Right cardiac atrium (tissue), 5 donors: ENCODE measurements around the gene GLB1L2. TPM values are rescaled to one million over a fixed set of nuclear protein-coding genes. Genes with fewer than 3 reads are reported as not detected.
A peak's percentile ranks its signal among the peaks of the same experiment; 100 is the strongest.

Experiments used
- ATAC-seq, 2 donors: fragments of 200-7000 bp; cut with Tn5 transposase; one replicate each; pipeline versions ENCODE4 v1.8.0 to v1.9.1; 2020; ENCODE audit warnings: moderate library complexity in 2 of 2, mild to moderate bottlenecking in 1 of 2
- DNase-seq, 3 donors: peaks; one replicate each; pipeline ENCODE4 v3.0.0-alpha.2; 2020
- H3K27ac ChIP-seq: one replicate; pipeline ENCODE4 v1.5.1; 2013; ENCODE audit warnings: mild to moderate bottlenecking, low read length, control low read depth, moderate library complexity
- H3K27me3 ChIP-seq: one replicate; pipeline ENCODE4 v1.6.1; 2013; ENCODE audit not compliant: control insufficient read depth, insufficient read depth
- H3K4me1 ChIP-seq: one replicate; pipeline ENCODE4 v1.6.1; 2013; ENCODE audit warnings: low read length; ENCODE audit not compliant: control insufficient read depth, insufficient read depth
- H3K4me3 ChIP-seq: one replicate; pipeline ENCODE4 v1.5.1; 2013; ENCODE audit warnings: low read length, control low read depth
- H3K9me3 ChIP-seq: one replicate; pipeline ENCODE4 v1.6.1; 2013; ENCODE audit warnings: low read length; ENCODE audit not compliant: control insufficient read depth
- WGBS: extraction: QIAGEN DNeasy Blood & Tissue Kit; methylation state at CpG from one replicate; pipeline ENCODE4 v1.1.7; 2013; 5-methylcytosine and 5-hydroxymethylcytosine counted together
- intact Hi-C, 4 donors: fragments of 100-400 bp; cut with DNase I; formaldehyde crosslinking; loops; one replicate each; pipeline versions ENCODE4 v1.11.0 to v1.14.0; 2022 to 2023
- polyA plus RNA-seq: library from polyadenylated mRNA; stranded (reverse); fragments of 200-250 nt; gene quantifications from one replicate; pipeline ENCODE4 v1.2.3, GENCODE V29; 2013
- total RNA-seq, 4 donors: library from RNA; stranded (reverse); fragmentation: NEBNext Ultra II Directional; extraction: Animal tissue kit (Norgen Biotek cat#: 25700); gene quantifications; one replicate each; pipeline ENCODE4 v1.2.1, GENCODE V29; 2021
- donor health status: healthy with polysubstance abuse.
- donor health status: DM: no; HTN: yes; CAD: no.
- donor health status: DM: no; HTN: no; CAD: no.
- donor health status: DM: no; HTN: yes; CAD: no; lungs with severe emphysema.
- donor health status: DM: yes; HTN: yes; CAD: no.

The GLB1L2 gene
- total and polyA plus RNA-seq, 5 donors, result 0.61 to 1.6 (median 0.97) TPM

- WGBS, result 73% methylated on average over 19 of the region's 19 CpGs
Measured at GRCh38 chr11:134401825-134402809, 70.3 kb downstream of the GLB1L2 start.

DNA sequence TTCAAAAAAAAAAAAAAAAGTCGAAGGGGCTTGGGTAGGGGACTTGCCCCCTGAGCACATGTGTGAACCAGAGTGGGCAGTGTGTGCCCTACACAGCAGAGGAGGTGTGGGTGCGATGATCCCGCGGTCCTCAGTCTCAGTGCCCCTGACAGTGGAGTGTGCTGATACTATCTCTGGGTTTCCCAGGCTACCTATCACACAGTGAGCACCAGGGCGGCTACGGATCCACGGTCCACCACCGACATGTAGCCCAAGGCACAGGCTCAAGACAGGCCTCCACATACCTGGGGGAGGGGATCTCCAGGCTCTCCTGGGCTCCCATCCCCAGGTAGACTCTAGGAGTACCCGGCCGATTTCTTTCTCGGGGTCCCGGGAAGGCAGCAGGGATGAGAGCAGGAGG, 71.1 kb downstream of the GLB1L2 start:
- Histone ChIP-seq H3K4me3 (no peak overlapping the region), H3K27ac (no peak overlapping the region), H3K4me1 (no peaks in the 10 kb centered on the region), H3K9me3 (no peaks in the 10 kb centered on the region), H3K27me3 (no peaks in the 10 kb centered on the region)
- DNase-seq (no peak), ATAC-seq (no peak)
- WGBS, result 87% methylated on average over 12 of the region's 12 CpGs
- intact Hi-C loops, result no loop called here

More at GRCh38 chr11:134401825-134402809, 70.3 kb downstream of the GLB1L2 start:
- ATAC-seq (no peak), DNase-seq (no peak)
- intact Hi-C loops, result no loop called here
- H3K4me3 ChIP-seq, result no peak overlapping the region
- no peaks in the 10 kb centered on the region for H3K9me3 ChIP-seq
- no peaks in the 10 kb centered on the region for H3K4me1 ChIP-seq
- no peaks in the 10 kb centered on the region for H3K27me3 ChIP-seq
- no peak overlapping the region for H3K27ac ChIP-seq

- intact Hi-C loops, result no loop called here
- DNase-seq, result no peak
- H3K4me3 ChIP-seq, result no peak overlapping the region
- H3K4me1 ChIP-seq, result no peaks in the 10 kb centered on the region
- no peak overlapping the region for H3K27ac ChIP-seq
- H3K27me3 ChIP-seq, result no peaks in the 10 kb centered on the region
- WGBS, result 87% methylated on average over 30 of the region's 30 CpGs
- no peaks in the 10 kb centered on the region for H3K9me3 ChIP-seq
- no peak for ATAC-seq
Measured at GRCh38 chr11:134404575-134405341, 73.0 kb downstream of the GLB1L2 start.

DNA sequence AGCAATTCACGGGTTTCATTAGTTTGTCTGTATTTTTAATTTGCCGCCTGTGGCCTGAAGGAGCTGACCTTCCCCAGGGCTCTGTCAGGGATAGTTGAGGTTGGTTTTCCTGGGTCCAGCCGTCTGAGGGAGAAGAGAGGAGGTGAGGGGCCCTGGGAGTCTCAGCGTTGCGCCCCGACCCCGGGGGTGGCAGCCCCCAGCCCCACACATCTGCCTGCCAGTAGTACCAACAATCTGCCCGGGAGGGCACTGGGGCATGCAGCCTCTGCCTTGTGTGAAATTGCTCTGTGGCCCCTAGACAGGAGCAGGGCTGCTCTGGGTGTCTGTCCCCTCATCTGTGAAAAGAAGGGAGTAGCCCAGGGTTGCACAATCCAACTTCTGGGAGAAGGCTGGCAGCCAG, 73.6 kb downstream of the GLB1L2 start:
- no peaks in the 10 kb centered on the region for H3K27me3 ChIP-seq
- intact Hi-C loops, result no loop called here
- H3K27ac ChIP-seq, result no peak overlapping the region
- H3K4me1 ChIP-seq, result no peaks in the 10 kb centered on the region
- 80% methylated on average over 8 of the region's 8 CpGs for WGBS
- ATAC-seq (no peak), DNase-seq (peak in 1 of 3 donors; percentile 27)
- H3K9me3 ChIP-seq, result no peaks in the 10 kb centered on the region
- no peak overlapping the region for H3K4me3 ChIP-seq

GRCh38 chr11:134405841-134406240, 74.1 kb downstream of the GLB1L2 start:
- H3K9me3 ChIP-seq, result no peaks in the 10 kb centered on the region
- no peaks in the 10 kb centered on the region for H3K27me3 ChIP-seq
- 85% methylated on average over 9 of the region's 9 CpGs for WGBS
- H3K4me3 ChIP-seq, result no peak overlapping the region
- DNase-seq (no peak), ATAC-seq (no peak)
- intact Hi-C loops, result no loop called here
- H3K4me1 ChIP-seq, result no peaks in the 10 kb centered on the region
- no peak overlapping the region for H3K27ac ChIP-seq

- 81% methylated on average over 11 of the region's 11 CpGs for WGBS
- Histone ChIP-seq H3K9me3 (no peaks in the 10 kb centered on the region), H3K4me3 (no peak overlapping the region), H3K27me3 (no peaks in the 10 kb centered on the region), H3K27ac (no peak overlapping the region), H3K4me1 (no peaks in the 10 kb centered on the region)
- intact Hi-C loops, result no loop called here
- DNase-seq (no peak), ATAC-seq (no peak)
Measured at GRCh38 chr11:134406264-134407185, 74.7 kb downstream of the GLB1L2 start.

GRCh38 chr11:134407321-134407828, 75.6 kb downstream of the GLB1L2 start:
- H3K27me3 ChIP-seq, result no peaks in the 10 kb centered on the region
- no peak overlapping the region for H3K27ac ChIP-seq
- ATAC-seq (no peak), DNase-seq (no peak)
- H3K4me3 ChIP-seq, result no peak overlapping the region
- no peaks in the 10 kb centered on the region for H3K4me1 ChIP-seq
- intact Hi-C loops, result no loop called here
- no peaks in the 10 kb centered on the region for H3K9me3 ChIP-seq
- WGBS, result 61% methylated on average over 12 of the region's 12 CpGs

DNA sequence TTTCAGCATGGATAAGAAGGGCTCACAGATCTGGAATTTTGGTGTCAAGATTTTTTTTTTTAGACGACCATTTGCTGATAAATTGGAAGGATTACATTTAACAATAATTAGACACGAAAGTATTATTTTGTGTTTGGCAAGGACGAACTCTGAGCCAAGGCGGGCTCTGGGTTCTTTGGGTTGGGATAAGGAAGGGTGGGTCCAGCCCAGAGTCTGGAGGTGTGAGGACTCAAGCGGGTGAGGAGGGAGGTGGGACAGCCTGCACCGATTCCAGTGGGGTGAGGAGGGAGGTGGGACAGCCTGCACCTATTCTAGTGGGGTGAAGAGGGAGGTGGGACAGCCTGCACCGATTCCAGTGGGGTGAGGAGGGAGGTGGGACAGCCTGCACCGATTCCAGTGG, 76.1 kb downstream of the GLB1L2 start:
- H3K4me3 ChIP-seq, result no peak overlapping the region
- WGBS, result 58% methylated on average over 8 of the region's 8 CpGs
- H3K9me3 ChIP-seq, result no peaks in the 10 kb centered on the region
- H3K27ac ChIP-seq, result no peak overlapping the region
- intact Hi-C loops, result no loop called here
- no peaks in the 10 kb centered on the region for H3K27me3 ChIP-seq
- H3K4me1 ChIP-seq, result no peaks in the 10 kb centered on the region
- no peak for DNase-seq
- no peak for ATAC-seq

DNA sequence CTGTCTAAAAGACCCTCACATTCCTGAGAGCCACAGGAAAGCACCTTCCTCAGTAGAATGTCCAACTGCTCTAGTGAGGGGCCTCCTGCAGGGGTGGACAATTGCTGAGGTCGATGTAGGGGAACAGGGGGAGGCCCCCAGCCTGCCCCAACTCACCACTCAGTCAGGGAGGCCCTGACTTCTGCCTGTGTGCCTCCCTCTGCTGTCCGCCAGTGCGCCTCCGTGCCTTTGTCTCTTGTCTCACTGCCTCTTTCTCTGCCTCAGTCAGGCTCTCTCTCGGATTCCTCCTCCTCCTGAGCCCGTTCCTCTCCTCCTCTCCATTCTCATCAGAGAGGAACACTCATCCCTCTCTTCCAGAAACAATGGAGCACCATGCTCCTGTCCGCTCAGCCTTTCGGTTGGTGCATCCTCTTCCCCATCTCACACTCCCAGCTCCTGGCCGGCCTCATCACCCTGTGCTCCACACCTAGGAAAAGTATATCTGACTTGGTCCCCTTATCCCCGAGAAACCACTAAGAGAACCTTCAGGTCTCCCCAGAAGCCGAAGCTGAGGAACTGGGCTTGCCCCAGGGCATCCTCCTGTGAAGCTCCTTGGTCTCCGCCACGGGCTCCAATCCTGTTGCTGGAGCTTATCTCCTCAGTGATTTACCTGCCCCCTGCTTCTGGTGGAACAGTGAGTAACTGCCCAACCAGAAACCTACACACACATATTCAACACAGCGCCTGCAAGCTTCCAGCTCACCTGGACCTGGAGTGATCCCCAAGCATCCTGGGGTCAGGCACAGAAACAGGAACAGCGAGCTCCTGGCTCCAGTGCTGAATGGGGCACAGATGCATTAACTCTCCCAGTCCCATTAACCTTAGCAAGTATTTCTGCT, 78.0 kb downstream of the GLB1L2 start:
- intact Hi-C loops, result no loop called here
- Histone ChIP-seq H3K9me3 (no peaks in the 10 kb centered on the region), H3K4me3 (no peak overlapping the region), H3K27me3 (no peaks in the 10 kb centered on the region), H3K4me1 (no peaks in the 10 kb centered on the region), H3K27ac (no peak overlapping the region)
- ATAC-seq (no peak), DNase-seq (no peak)
- WGBS, result 72% methylated on average over 15 of the region's 15 CpGs

- Histone ChIP-seq H3K4me3 (no peak overlapping the region), H3K27ac (no peak overlapping the region), H3K9me3 (no peaks in the 10 kb centered on the region), H3K27me3 (no peaks in the 10 kb centered on the region), H3K4me1 (no peaks in the 10 kb centered on the region)
- intact Hi-C loops, result no loop called here
- ATAC-seq (no peak), DNase-seq (no peak)
- 74% methylated on average over 5 of the region's 5 CpGs for whole genome bisulfite sequencing
Measured at GRCh38 chr11:134410766-134411165, 79.0 kb downstream of the GLB1L2 start.
